ENCODE results near the gene UBE2J2. TPM values are rescaled to one million over a fixed set of nuclear protein-coding genes. Genes with fewer than 3 reads are reported as not detected.

UBE2J2 gene
- total and polyA plus RNA-seq, 2 donors (not counting 3 experiments of a cell fraction or from before 2014, with no cell fraction given): 60.7 to 80.7 TPM

DNA sequence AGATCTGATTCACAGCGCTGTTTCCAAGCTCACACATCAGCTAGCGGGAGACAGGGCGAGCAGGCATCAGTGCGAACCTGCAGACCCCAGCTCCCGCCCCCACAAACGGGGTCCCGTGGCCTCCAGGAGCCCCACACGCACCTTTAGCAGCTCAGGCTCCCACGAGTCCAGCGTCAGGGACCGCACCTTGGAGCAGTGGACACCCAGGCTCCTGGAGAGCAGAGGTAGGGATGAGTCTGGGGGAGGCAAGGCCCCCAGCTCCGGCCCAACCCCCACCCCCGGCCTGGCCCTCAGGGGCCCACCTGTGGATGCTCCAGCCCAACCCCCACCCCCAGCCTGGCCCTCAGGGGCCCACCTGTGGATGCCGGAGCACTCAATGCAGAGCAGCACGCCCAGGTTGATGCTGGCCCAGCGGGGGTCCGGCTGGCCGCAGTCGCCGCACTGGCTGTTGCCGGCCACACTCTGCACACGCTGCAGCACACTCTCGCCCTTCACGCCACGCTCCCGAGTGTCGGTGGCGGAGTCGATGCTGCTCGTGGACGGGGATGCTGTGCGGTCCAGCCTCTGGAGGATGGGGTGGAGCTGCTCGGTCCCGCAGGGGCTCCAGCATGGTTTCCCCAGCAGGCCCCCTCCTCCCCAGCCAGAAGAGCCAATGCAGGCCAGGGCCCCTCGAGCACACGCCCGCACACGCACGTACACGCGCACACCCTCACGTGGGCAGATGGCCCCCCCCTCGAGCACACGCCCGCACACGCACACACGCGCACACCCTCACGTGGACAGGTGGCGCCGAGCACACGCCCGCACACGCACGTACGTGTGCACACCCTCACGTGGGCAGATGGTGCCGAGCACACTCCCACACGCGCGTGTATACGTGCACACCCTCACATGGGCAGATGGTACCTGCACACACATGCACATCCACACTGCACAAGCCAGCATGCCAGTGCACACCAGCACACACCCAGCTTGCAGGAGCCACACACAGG is 22.7 kb upstream of the UBE2J2 start:
- H3K4me1 ChIP-seq (ENCODE audit: control insufficient read depth, extremely low read depth, insufficient read depth, low read length): no peaks in the 10 kb centered on the region
- no peak overlapping the region for H3K27ac ChIP-seq (ENCODE audit: insufficient read depth, low read depth, low read length)
- FAIRE-seq (no peak), DNase-seq (ENCODE audit: low read depth, low spot score) (no peak)
- dilution Hi-C loops (cut with MboI; ENCODE audit: extremely low pct_ligation_motif_present, low sequenced_read_pairs): no loop called here
- no peaks in the 10 kb centered on the region for H3K9me1 ChIP-seq (replicated peaks; ENCODE audit: control insufficient read depth, extremely low read depth, insufficient read depth, low read length)
- H2AFZ ChIP-seq (ENCODE audit: low read depth, low read length): no peak overlapping the region
- H4K20me1 ChIP-seq (replicated peaks; ENCODE audit: control insufficient read depth, extremely low read depth, insufficient read depth, low read length): no peaks in the 10 kb centered on the region
- no peak overlapping the region for H3K9ac ChIP-seq (replicated peaks; ENCODE audit: extremely low read depth, insufficient read depth, low read length)
- TF ChIP-seq JUN (IDR thresholded peaks at IDR 0.05; ENCODE audit: borderline replicate concordance, insufficient read depth, insufficient read length, low read depth) (no peak), MYC (IDR thresholded peaks at IDR 0.05; ENCODE audit: low read depth, low read length) (no peak), FOS (IDR thresholded peaks at IDR 0.05; ENCODE audit: borderline replicate concordance, insufficient read depth, low read length) (no peak), MAX (IDR thresholded peaks at IDR 0.05; ENCODE audit: insufficient read depth, insufficient read length) (no peak), EZH2 (IDR thresholded peaks at IDR 0.05; ENCODE audit: borderline replicate concordance, low read depth, low read length, severe bottlenecking) (no peak), POLR2A (IDR thresholded peaks at IDR 0.05; ENCODE audit: low read depth, low read length) (no peak), GATA2 (IDR thresholded peaks at IDR 0.05; ENCODE audit: insufficient read depth, insufficient read length, low read depth, low read length) (no peak), POLR2AphosphoS5 (IDR thresholded peaks at IDR 0.05; ENCODE audit: insufficient read depth, low read depth, low read length) (no peak)
- TF ChIP-seq, protein P1, sequence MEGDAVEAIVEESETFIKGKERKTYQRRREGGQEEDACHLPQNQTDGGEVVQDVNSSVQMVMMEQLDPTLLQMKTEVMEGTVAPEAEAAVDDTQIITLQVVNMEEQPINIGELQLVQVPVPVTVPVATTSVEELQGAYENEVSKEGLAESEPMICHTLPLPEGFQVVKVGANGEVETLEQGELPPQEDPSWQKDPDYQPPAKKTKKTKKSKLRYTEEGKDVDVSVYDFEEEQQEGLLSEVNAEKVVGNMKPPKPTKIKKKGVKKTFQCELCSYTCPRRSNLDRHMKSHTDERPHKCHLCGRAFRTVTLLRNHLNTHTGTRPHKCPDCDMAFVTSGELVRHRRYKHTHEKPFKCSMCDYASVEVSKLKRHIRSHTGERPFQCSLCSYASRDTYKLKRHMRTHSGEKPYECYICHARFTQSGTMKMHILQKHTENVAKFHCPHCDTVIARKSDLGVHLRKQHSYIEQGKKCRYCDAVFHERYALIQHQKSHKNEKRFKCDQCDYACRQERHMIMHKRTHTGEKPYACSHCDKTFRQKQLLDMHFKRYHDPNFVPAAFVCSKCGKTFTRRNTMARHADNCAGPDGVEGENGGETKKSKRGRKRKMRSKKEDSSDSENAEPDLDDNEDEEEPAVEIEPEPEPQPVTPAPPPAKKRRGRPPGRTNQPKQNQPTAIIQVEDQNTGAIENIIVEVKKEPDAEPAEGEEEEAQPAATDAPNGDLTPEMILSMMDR (IDR thresholded peaks at IDR 0.05; ENCODE audit: extremely low read depth in 1 of 2, insufficient read depth in 1 of 2, low read depth in 1 of 2, low read length in 2 of 2): no peak
- no peaks in the 10 kb centered on the region for H3K36me3 ChIP-seq (ENCODE audit: control insufficient read depth in 2 of 2, extremely low read depth in 1 of 2, insufficient read depth in 2 of 2, low read length in 2 of 2)
- no peak overlapping the region for H3K4me2 ChIP-seq (ENCODE audit: insufficient read depth, low read length)
- POLR2A ChIA-PET: no interaction called here
- H3K79me2 ChIP-seq (ENCODE audit: control insufficient read depth, insufficient read depth, low read length): no peaks in the 10 kb centered on the region
- CTCF ChIA-PET: no interaction called here
- intact Hi-C loops (cut with micrococcal nuclease): no loop called here
- H3K27me3 ChIP-seq (ENCODE audit: control insufficient read depth in 2 of 2, insufficient read depth in 2 of 2, low read length in 2 of 2): no peaks in the 10 kb centered on the region
- BruUV-seq (replicated peaks): no TSS peak
- no peaks in the 10 kb centered on the region for H3K9me3 ChIP-seq (replicated peaks; ENCODE audit: control insufficient read depth, insufficient read depth, low read length)
- no peak overlapping the region for H3K4me3 ChIP-seq (replicated peaks in 1 of 3; ENCODE audit: insufficient read depth in 1 of 3, low read depth in 1 of 3, low read length in 3 of 3)
